ELR (cell line): Measurements from ENCODE around the gene PGLYRP4.
A peak's percentile ranks its signal among the peaks of the same experiment; 100 is the strongest.

ENCODE experiments used
- DNase-seq: peaks from one replicate; pipeline ENCODE4 v3.0.0-alpha.2; 2015; ENCODE audit warnings: low read depth

Gene PGLYRP4

DNA sequence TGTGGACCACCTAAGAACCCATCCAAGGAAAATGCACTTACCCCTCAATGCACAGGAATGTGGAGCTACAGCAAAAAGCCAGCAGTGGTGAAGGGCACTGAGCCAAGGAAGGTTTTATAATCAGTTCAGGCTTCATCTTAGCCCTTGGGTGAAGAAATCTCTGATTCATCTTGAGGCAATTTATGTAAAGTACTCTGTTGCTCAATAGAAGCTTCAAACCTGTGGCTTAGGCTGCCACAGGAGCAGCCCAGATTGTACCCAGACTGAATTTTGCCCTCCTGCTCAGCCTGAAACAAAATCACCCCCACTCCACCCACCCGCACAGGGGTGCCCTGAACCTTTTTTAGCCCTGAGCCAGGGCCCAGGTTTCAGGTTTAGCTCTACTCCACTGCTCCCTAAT lies 26.9 kb upstream of the PGLYRP4 start, which contains the start of gene S100A12:
Gene S100A12, minus strand, starts transcription at position 111 of the 400 bp plus-strand sequence. CDS start 1,029 bp downstream, outside the sequence.
- DNase-seq: peak; percentile 90

DNA sequence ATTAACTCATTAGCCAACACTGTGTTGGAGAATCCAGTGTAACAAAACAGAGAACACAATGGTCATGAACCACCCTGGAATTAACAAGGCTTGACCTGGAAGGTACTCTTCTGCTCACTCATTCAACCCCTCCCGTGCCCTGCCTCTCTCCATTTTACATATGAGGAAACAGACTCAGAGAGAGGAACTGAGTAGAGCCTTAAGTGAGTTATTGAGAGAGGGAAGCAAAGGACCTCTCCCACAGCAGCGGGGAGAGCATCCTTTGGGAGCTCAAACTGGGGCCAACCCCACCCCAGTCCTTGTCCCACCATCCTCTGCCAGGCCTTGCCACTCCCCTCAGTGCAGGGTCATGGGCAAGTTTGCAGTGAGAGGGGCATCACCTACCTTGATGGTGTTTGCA lies 25.4 kb upstream of the PGLYRP4 start:
- no peak for DNase-seq

DNA sequence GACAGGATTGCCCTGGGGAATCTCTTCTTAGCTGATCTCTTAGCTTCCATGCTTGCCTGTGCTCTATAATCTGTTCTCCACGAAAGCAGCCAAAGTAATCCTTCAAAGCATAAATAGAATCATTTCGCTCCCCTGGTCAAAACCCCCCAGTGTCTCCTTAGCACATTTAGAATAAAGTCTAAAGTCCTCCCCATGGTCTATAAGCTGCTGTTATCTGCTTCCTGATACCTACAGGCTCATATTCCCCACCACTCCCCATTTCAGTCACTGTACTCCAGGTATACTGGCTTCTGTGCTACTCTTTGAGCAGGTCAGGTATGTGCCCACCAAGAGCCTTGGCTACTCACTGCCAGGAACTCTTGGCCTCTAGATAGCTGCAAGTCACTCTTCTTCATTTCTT lies 23.9 kb upstream of the PGLYRP4 start:
- DNase-seq: no peak

DNA sequence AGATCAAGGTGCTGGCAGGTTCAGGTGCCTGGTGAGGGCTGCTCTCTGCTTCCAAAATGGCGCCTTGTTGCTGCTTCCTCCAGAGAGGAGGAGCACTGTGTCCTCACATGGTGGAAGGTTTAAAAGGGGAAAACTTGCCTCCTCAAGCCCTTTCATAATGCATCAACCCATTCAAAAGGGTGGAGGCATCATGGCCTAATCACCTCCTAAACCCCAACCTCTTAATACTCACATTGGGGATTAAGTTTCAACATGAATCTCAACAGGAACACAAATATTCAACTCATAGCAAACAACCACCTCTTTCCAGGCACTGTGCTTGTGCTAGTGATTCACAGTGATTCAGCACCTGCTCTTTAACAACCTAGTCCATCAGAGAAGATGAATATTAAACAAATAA lies 22.6 kb upstream of the PGLYRP4 start:
- DNase-seq: no peak

DNA sequence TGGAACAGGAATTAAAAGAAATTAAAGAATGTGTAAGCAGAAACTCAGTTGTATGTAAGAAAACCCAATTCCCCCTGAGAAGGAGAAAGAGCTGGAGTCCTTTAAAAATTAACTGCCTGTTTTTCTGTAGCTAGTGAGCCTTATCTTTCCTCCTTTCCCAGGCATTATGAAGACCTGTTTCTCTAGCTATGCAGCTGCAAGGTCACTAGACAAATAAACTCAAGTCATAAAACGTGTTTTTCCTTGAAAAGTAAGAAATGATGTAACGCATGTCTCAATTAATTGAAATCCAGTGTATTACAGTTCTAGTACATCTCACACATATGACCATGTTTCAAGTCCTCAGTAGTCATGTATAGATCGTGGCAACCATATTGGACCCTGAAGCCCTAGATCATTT lies 21.5 kb upstream of the PGLYRP4 start:
- no peak for DNase-seq

DNA sequence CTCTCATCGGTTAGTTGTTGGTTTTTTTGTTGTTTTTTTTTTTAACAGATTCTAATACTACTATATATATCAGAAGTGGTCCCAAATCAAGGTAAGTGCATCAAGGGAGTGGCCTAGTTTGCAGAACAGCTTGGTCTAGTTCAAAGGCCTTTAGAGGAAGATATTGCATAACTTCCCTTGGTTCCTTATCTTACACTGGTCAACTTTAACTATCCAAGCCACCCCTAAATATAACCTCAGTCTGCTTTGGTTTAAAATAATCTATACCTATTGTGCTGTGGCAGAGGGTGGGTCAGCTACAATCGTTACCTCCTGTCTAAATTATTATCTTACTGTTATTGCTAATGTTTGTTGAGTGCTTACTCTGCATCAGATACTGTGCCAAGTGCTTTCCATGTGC lies 19.9 kb upstream of the PGLYRP4 start:
- no peak for DNase-seq

DNA sequence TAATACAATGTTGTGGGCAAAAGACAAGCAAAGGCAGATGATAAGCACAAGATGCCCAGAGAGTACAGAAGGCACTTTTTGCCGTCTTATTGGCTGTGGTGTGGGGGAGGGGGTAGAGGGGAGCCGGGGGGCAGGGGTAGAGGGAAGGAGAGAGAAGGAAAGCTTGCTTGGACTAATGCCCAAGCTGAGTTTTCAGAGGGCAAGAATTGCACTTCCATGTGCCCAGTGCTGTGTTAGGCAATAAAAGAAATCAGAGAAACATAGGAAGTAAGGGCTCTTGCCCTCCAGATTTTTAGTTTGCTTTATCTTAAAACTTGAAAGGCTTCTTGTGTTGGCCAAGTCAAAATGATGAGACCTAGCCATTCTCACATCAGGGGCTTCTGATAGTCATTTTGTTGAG lies 18.4 kb upstream of the PGLYRP4 start:
- DNase-seq: no peak

DNA sequence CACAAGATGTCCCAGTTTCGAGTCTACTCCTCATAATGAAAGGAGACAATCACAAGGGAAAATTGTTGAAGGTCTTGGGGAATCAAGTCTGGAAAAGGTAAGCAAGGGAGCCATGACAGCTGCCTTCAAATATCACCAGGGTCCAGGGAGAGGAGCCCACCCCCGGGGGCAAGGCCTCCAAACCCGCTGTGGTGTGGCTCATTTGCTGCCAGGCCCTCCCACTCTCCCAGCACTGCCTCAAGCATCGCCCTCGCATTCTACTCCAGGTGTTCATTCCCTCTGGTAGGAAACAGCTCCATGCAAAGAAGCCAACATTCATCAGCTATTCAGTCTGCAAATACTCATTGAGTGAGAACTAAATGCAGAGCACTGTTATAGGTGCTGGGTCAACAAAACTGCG lies 17.6 kb upstream of the PGLYRP4 start:
- DNase-seq: no peak

DNA sequence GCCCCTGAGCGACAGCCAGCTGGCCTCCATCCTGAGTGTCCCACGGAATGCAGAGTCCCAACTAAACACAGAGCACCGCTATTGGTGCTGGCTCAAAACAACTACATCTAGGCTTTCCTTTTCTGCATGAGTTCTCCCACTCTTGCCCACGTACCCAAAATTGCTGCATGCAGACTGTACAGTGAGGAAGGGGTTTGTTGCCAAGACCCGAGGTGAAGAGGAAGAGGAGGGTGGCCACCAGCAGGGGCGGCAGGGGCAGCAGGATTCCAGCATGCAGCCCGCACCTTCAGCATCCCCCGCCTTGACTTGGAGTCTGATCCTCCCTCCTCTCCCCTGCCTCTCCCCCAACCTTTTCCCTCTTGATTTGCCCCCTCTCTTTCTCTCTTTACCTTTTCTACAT lies 17.1 kb upstream of the PGLYRP4 start:
- no peak for DNase-seq

DNA sequence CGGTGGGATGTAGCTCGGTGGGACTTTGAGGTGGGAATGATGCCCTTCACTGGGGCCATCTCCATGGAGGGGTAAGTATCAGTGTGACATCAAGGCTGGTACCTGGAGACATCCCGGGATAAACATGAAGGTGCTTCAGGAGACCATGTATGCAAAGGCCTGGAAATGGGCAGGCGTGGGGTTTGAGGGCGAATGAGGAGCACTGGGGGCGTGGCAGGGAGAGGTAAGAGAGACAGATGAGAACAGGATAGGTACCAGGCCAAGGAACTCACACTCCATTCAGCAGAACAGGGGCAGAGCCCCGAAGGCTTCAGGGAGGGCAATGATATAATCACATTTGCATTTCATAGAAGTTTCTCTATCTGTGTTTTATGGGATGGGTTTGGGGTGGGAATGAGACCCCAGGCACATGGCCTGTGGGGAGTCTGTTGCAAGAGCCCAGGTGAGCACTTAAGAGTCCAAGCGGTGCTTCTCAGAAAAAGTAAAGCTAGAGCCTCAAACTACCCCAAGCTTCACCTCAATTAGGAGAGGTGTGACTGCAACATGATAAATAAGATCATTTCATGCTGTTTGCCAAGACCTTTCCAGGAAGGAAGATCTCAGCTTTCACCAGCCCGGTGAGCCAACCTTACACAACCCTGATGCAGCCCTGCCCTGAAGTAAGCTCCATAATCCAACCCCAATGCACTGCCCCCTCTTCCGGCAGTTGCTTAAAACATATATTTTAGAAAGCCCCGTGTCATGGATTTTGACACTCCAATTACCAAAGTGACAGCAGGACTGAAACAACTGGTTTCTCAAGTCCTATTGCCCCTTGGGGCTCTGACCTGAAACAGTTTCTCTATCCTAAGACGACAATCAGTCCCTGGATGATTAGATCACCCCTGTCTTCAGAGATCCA lies 16.4 kb upstream of the PGLYRP4 start:
- no peak for DNase-seq

DNA sequence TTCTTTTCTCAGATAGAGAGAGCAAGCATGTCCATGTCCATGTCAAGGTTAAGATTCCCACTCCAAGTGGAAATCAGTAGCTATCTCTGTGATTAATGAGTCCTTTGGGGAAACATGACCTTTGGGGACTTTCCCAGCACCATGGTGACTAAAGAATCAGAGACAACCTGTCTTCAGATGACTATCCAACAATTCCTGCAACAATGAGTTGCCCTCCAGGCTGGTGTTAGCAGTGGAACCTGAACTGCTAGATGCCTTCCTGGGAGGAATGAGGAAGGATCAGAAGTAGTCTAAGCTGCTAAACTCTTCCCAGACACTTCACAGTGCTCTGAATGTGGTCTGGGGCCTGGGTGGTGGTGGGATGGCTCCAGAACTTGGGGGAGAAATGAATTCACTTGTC lies 15.5 kb upstream of the PGLYRP4 start:
- DNase-seq: no peak

DNA sequence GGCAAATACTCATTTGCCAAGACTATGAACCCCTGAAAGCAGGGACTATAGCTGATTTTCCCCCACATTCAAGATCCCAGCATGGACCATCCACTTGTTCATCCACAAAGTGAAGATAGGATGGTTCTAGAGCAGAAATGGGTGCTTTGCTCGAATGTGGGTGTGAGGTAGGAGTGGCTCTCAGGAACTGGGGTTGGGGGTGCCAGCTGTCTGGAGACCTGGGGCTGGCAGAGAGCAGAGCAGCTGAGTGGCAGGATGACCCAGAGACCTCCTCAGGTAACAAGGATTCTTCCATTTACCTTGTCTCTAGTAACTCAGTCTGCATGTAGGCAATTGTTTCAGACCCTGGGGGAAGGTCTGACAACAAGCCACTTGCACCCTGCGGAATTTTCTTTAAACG lies 15.0 kb upstream of the PGLYRP4 start:
- no peak for DNase-seq

DNA sequence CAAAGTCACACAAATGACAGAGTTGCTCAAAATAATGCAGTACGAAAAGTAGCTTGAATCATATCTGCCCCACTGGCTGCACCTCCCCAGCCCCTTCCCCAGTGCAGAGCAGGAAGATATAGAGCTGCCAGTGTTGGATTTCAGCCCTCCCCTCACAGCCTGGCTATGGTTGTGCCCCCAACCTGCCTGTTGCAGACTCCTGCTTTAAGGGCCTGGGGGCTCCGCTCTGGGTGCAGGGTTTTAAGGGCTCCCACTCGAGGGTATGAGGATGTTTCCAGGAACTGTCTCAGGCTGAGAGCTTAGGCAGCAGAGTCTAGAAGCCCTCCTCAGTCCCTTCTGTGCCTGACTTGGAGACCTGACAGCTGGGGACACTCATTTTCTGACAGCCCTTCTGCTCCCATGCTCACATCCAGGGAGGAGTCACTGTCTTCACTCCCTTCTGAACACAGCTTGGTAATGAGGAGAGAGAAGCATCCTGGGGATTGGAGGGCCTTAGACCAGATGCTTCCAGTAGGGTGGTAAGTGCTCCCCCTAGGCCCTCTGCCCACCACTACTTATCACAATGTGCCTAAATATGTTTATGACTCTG lies 13.6 kb upstream of the PGLYRP4 start:
- no peak for DNase-seq

DNA sequence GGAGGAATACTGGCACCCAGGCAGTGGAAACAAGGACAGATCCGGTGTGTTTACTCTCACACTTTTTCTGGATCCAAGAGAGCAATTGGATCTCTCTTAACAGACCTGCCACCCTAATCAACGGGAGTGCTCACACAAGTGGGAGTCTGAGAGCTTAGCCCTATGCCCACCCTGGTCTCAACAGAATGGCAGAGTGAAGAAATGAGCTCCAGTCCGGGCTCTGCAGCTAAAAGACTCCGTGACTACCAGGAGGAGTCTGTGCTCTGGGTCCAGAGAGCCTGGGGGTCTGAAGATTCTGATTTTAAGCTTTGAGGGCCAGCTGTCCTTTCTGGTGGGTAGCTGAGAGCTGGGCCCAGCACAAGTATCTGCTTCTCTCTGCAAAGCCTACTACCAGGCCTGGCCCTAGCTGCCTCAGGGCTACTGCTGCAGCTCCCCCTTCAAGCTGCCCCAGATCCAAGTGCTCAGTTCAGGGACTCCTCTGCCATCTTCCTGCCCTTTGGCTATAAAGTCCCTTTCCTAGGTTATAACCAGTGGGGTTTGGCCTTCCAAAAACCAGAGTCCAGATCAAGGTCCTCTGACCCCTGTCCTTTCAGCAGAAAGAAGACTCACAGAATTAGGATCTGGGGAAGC lies 13.0 kb upstream of the PGLYRP4 start:
- DNase-seq: no peak

DNA sequence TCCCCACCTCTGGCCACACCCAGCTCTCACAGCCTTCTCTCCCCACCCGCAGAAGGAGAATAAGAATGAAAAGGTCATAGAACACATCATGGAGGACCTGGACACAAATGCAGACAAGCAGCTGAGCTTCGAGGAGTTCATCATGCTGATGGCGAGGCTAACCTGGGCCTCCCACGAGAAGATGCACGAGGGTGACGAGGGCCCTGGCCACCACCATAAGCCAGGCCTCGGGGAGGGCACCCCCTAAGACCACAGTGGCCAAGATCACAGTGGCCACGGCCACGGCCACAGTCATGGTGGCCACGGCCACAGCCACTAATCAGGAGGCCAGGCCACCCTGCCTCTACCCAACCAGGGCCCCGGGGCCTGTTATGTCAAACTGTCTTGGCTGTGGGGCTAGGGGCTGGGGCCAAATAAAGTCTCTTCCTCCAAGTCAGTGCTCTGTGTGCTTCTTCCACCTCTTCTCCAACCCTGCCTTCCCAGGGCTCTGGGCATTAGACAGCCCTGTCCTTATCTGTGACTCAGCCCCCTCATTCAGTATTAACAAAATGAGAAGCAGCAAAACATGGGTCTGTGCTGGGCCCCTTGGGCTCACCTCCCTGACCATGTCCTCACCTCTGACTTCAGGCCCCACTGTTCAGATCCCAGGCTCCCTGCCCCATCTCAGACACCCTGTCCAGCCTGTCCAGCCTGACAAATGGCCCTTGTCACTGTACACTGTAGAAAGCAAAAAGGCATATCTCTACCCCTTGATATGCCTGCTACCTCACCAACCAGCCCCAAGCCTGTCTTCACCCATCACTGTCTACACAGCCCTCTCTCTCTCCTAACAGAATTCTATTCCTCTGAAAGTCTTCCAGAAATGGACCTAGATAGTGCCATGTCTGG lies 12.2 kb upstream of the PGLYRP4 start:
- DNase-seq: no peak

DNA sequence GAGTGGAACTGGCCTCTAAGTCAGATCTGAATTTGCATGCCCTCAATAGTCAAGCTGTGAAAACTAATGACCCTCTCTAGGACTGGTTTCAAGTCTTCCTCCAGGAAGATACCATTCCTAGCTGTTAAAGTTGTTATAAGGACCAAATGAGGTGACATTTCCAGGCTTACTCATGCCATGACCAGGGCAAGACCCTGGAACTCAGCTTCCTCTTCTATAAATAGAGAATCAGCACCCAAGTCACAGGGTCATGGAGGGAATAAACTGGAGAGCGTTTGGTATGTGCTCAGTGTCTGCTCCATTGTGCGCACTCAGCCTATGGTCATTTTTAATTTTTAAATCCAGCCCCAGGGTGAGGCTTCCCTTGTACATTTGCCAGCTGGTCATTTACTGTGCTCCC lies 11.5 kb upstream of the PGLYRP4 start:
- no peak for DNase-seq

DNA sequence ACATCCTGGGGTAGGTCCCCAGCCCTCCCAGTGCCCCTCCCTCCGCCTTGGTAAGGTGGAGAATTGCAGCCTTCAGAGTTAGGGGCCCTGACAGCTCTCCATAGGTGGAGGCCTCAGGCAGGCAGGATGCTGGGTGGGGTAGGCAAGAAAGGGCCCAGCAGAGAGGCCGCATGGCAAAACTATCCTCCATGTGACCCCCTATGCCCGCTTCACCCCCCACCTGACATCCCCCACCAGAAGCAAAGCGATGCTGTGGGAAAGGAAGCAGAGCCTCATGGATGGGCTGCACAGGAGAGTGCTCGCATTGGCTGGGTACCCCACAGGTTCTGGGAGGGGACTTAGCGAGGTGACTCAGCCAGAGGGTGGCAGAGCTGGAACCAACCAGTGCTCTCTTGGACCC lies 10.6 kb upstream of the PGLYRP4 start:
- DNase-seq: no peak

DNA sequence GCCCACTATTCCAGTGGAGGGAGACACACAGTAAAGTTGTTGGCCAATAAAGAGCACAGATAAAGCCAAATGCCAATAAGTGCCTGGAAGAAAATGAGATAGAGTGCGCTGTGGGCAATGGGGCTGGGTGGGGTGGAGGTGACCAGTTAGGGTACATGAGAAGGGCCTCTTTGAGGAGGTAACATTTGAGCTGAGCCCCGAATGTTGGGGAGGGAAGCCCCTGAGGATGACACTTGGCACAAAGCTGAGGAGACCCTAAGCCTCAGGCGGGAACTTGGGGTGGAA lies 10.0 kb upstream of the PGLYRP4 start:
- DNase-seq: no peak

DNA sequence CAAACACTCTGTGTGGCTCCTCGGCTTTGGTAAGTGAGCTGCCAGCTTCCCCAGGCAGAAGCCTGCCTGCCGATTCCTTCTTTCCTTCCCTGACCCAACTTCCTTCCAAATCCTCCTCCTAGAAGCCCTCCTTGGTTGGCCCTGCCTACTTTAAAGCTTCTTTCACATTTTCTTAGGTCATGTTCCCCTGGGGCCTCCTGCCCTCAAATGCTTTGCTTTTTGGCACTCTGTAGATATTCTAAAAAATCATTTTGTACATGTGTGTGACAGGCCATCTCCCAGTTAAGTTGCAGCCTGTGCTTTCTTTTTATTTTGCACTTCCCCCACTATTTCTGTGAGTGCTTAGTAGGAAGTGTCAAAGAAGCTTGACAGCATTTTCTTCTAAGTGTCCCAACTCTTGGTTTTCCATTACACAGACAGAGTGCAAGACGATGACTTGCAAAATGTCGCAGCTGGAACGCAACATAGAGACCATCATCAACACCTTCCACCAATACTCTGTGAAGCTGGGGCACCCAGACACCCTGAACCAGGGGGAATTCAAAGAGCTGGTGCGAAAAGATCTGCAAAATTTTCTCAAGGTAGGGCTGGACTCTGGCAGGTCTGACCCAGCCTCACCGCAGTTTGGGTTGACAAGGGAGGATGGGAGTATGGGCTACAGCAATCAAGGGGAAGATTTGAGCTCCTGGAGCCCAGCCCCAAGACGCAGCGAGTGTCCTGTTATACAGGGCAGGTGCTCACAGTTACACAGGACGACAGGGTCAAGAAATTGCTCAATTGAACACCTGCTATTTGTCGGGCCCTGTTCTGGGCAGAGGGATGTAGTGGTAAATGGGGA lies 9.4 kb upstream of the PGLYRP4 start, which contains the start of gene S100A9:
Gene S100A9, plus strand, starts transcription at position 2 of the 838 bp plus-strand sequence. Its CDS starts 430 bp downstream, at position 432.
- no peak for DNase-seq

DNA sequence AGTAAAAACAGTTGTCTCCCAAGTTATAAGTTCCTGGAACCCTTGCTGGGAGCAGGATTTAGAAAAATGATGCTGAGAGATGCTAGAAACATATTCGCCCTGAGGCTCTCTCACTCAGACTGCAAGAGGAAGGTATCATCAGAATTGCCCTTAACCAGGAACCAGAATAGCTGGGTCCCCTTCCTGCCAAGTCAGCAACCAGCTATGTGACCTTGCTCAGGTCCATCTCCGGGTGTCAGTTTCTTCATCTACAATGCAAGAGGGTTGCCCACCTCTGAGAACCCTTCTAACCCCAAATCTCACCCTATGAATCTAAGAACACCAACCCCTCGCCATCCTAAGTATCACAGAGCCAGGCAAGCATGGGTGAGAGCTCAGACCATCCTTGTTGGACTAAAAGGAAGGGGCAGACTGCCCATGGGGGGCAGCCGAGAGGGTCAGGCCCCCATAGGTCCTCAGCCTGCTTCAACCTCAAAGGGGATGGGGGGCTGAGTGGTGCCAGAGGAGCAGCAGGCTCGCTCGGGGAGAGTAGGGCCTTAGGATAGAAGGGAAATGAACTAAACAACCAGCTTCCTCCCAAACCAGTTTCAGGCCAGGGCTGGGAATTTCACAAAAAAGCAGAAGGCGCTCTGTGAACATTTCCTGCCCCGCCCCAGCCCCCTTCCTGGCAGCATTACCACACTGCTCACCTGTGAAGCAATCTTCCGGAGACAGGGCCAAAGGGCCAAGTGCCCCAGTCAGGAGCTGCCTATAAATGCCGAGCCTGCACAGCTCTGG lies 8.6 kb upstream of the PGLYRP4 start:
- DNase-seq: no peak
